Bronchial epithelial cell (primary cell): ENCODE measurements around the gene REPIN1. TPM values are rescaled to one million over a fixed set of nuclear protein-coding genes. Genes with fewer than 3 reads are reported as not detected.

Experiments
- DNase-seq: peaks from one replicate; pipeline ENCODE4 v3.0.0-alpha.2; 2010; ENCODE audit warnings: low read depth
- FAIRE-seq: peaks from 2 replicates; lab custom pipeline; 2011; peaks lifted over from hg19 to GRCh38; lab: Jason Lieb, UNC
- H3K27me3 ChIP-seq: 2 replicates; pipeline ENCODE4 v1.5.1; 2011; ENCODE audit warnings: low read length; ENCODE audit not compliant: control insufficient read depth, insufficient read depth
- H3K36me3 ChIP-seq: 2 replicates; pipeline ENCODE4 v1.5.1; 2011; ENCODE audit warnings: low read length; ENCODE audit not compliant: control insufficient read depth, insufficient read depth
- H3K4me3 ChIP-seq: 2 replicates; pipeline ENCODE4 v1.5.1; 2011; ENCODE audit warnings: mild to moderate bottlenecking, low read depth, low read length, control low read depth
- total RNA-seq: library from RNA; depleted of rRNA; stranded (reverse); fragments of >200 nt; gene quantifications from 2 replicates; pipeline ENCODE4 v1.2.1, GENCODE V29; 2014
- TF ChIP-seq, protein P1 (sequence below): IDR thresholded peaks from 2 replicates; pipeline ENCODE4 v1.5.1; 2011; ENCODE audit warnings: mild to moderate bottlenecking, moderate library complexity, low read length, control low read depth, inconsistent platforms; ENCODE audit not compliant: insufficient read depth, severe bottlenecking

REPIN1 gene
- total RNA-seq, 1 donor from 2014 or later, result 26.1 TPM

DNA sequence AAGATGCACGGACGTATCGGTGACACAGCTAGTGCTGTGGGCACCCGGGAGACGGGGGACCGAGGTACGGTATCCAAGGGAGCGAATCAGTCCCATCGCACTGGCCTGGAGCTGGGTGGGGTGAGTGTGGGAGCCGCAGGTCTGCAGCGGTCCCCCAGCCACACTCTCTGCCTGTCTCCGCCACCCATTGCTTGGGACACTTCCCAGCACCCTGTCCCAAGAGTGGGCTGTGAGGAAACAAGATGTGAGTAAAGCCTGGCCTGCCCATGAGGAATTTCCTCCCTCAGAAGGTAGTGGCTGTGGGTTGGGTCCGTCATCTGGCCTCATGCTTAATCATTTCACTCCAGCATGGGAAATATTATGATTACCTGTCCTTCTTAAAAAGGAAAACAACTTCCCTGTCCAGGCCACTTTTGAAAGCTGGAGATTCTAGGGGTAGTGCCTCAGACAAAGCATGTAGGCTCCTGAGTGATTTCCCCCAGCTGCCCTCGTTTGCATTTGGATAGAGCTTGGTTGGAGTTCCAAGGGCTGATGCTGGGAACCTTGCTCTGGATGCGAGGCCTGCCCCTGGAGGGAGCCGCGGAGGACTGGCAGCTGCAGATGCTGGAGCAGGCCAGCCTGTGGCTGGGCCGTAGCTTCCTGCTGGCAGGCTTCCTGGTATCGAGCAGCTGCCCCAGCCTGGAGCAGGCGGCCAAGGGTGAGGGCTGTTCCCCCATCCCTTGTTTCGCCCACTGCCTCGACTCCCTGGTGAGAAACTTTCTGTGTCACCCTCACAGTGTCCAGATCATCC is 39.1 kb upstream of the REPIN1 start:
- DNase-seq (no peak), FAIRE-seq (no peak)
- TF ChIP-seq, protein P1, sequence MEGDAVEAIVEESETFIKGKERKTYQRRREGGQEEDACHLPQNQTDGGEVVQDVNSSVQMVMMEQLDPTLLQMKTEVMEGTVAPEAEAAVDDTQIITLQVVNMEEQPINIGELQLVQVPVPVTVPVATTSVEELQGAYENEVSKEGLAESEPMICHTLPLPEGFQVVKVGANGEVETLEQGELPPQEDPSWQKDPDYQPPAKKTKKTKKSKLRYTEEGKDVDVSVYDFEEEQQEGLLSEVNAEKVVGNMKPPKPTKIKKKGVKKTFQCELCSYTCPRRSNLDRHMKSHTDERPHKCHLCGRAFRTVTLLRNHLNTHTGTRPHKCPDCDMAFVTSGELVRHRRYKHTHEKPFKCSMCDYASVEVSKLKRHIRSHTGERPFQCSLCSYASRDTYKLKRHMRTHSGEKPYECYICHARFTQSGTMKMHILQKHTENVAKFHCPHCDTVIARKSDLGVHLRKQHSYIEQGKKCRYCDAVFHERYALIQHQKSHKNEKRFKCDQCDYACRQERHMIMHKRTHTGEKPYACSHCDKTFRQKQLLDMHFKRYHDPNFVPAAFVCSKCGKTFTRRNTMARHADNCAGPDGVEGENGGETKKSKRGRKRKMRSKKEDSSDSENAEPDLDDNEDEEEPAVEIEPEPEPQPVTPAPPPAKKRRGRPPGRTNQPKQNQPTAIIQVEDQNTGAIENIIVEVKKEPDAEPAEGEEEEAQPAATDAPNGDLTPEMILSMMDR, result no peak
- Histone ChIP-seq H3K36me3 (peaks cover 6% of the 10 kb centered on the region), H3K27me3 (no peaks in the 10 kb centered on the region), H3K4me3 (no peak overlapping the region)

- Histone ChIP-seq H3K36me3 (peaks cover 6% of the 10 kb centered on the region), H3K27me3 (no peaks in the 10 kb centered on the region), H3K4me3 (no peak overlapping the region)
- TF ChIP-seq, protein P1, result no peak
- FAIRE-seq (no peak), DNase-seq (no peak)
Observed at GRCh38 chr7:150330211-150330885, 38.3 kb upstream of the REPIN1 start.

- no peak for FAIRE-seq
Observed at GRCh38 chr7:150332852-150333635, 35.6 kb upstream of the REPIN1 start.

GRCh38 chr7:150333659-150334058 is 35.0 kb upstream of the REPIN1 start:
- Histone ChIP-seq H3K4me3 (no peak overlapping the region), H3K36me3 (peaks cover 2% of the 10 kb centered on the region), H3K27me3 (no peaks in the 10 kb centered on the region)
- TF ChIP-seq, protein P1, result no peak
- peak; percentile 13 for FAIRE-seq
- DNase-seq, result no peak

More at GRCh38 chr7:150332852-150333635, 35.6 kb upstream of the REPIN1 start:
- Histone ChIP-seq H3K4me3 (no peak overlapping the region), H3K36me3 (peaks cover 2% of the 10 kb centered on the region), H3K27me3 (no peaks in the 10 kb centered on the region)
- no peak for DNase-seq
- TF ChIP-seq, protein P1, result no peak

GRCh38 chr7:150334108-150334507 is 34.5 kb upstream of the REPIN1 start:
- no peaks in the 10 kb centered on the region for H3K27me3 ChIP-seq
- H3K36me3 ChIP-seq, result peaks cover 2% of the 10 kb centered on the region
- H3K4me3 ChIP-seq, result no peak overlapping the region
- DNase-seq (no peak), FAIRE-seq (peak; percentile 18)
- TF ChIP-seq, protein P1, result no peak
